H1 (cell line): ENCODE measurements around the gene SYDE1.

ENCODE experiments used
- CHD2 ChIP-seq: IDR thresholded peaks from 2 replicates; pipeline ENCODE4 v1.6.1; 2012; ENCODE audit warnings: low read length, improper control_type of control experiment
- GABPA ChIP-seq: IDR thresholded peaks from 2 replicates; pipeline ENCODE4 v1.6.1; 2011; ENCODE audit warnings: mild to moderate bottlenecking, low read length, moderate library complexity, borderline replicate concordance; ENCODE audit not compliant: insufficient read depth
- JUND ChIP-seq: IDR thresholded peaks from 2 replicates; pipeline ENCODE4 v1.6.1; 2011; ENCODE audit warnings: mild to moderate bottlenecking, improper control_type of control experiment, low read length
- KDM1A ChIP-seq: fragments of 200-600, 300-600 bp; sonication (generic); IDR thresholded peaks from 2 replicates; pipeline ENCODE4 v1.7.1; 2016; ENCODE audit warnings: mild to moderate bottlenecking, low read length, borderline replicate concordance
- POLR2A ChIP-seq, 2 experiments: IDR thresholded peaks; 1 replicate in 1 of 2; 2 replicates in 1 of 2; pipeline ENCODE4 v1.6.1; 2011; ENCODE audit warnings: low read depth in 2 of 2, low read length in 2 of 2, mild to moderate bottlenecking in 2 of 2; ENCODE audit errors: control extremely low read depth in 1 of 2
- POLR2AphosphoS5 ChIP-seq: IDR thresholded peaks from 2 replicates; pipeline ENCODE4 v1.6.1; 2011; ENCODE audit warnings: low read depth, low read length
- RAD21 ChIP-seq, 2 experiments: IDR thresholded peaks in 1 of 2; conservative IDR thresholded peaks in 1 of 2; 2 replicates each; pipeline ENCODE4 v1.6.1; 2011; ENCODE audit warnings: low read depth in 2 of 2, low read length in 2 of 2, improper control_type of control experiment in 1 of 2, inconsistent platforms in 1 of 2, mild to moderate bottlenecking in 1 of 2, moderate library complexity in 1 of 2
- RBBP5 ChIP-seq: IDR thresholded peaks from 2 replicates; pipeline ENCODE4 v1.7.1; 2012; ENCODE audit warnings: low read depth, mild to moderate bottlenecking, inconsistent platforms, low read length, moderate library complexity, borderline replicate concordance
- TAF1 ChIP-seq: IDR thresholded peaks from 2 replicates; pipeline ENCODE4 v1.6.1; 2011; ENCODE audit warnings: mild to moderate bottlenecking, low read depth, low read length
- TBP ChIP-seq: IDR thresholded peaks from 2 replicates; pipeline ENCODE4 v1.6.1; 2011; ENCODE audit warnings: low read depth, low read length, improper control_type of control experiment
- ZNF274 ChIP-seq: IDR thresholded peaks from 2 replicates; pipeline ENCODE4 v1.7.0; 2012; ENCODE audit warnings: low read length, borderline replicate concordance; ENCODE audit errors: extremely low read depth
- TF ChIP-seq, protein P1 (sequence below), 3 experiments: IDR thresholded peaks; 1 replicate in 2 of 3; 2 replicates in 1 of 3; pipeline versions ENCODE4 v1.5.1 to v1.6.1; 2011; ENCODE audit warnings: low read length in 3 of 3, mild to moderate bottlenecking in 3 of 3, inconsistent platforms in 2 of 3, low read depth in 1 of 3, moderate library complexity in 1 of 3; ENCODE audit not compliant: insufficient read depth in 1 of 3; ENCODE audit errors: control extremely low read depth in 1 of 3
- TF ChIP-seq, protein P2 (sequence below): IDR thresholded peaks from 2 replicates; pipeline ENCODE4 v1.6.1; 2011; ENCODE audit warnings: low read length, improper control_type of control experiment

- TF ChIP-seq POLR2A (IDR thresholded peaks at IDR 0.05; ENCODE audit: control extremely low read depth in 1 of 2, low read depth in 2 of 2, low read length in 2 of 2), result no peak
- no peak for TF ChIP-seq POLR2AphosphoS5
- TF ChIP-seq KDM1A, result no peak
- TF ChIP-seq, protein P1, sequence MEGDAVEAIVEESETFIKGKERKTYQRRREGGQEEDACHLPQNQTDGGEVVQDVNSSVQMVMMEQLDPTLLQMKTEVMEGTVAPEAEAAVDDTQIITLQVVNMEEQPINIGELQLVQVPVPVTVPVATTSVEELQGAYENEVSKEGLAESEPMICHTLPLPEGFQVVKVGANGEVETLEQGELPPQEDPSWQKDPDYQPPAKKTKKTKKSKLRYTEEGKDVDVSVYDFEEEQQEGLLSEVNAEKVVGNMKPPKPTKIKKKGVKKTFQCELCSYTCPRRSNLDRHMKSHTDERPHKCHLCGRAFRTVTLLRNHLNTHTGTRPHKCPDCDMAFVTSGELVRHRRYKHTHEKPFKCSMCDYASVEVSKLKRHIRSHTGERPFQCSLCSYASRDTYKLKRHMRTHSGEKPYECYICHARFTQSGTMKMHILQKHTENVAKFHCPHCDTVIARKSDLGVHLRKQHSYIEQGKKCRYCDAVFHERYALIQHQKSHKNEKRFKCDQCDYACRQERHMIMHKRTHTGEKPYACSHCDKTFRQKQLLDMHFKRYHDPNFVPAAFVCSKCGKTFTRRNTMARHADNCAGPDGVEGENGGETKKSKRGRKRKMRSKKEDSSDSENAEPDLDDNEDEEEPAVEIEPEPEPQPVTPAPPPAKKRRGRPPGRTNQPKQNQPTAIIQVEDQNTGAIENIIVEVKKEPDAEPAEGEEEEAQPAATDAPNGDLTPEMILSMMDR (IDR thresholded peaks at IDR 0.05; ENCODE audit: control extremely low read depth in 1 of 3, insufficient read depth in 1 of 3, low read depth in 1 of 3, low read length in 3 of 3), result no peak
- TF ChIP-seq ZNF274, result no peak
- TF ChIP-seq JUND, result no peak
- no peak for TF ChIP-seq TAF1
- TF ChIP-seq GABPA, result no peak
- no peak for TF ChIP-seq CHD2
- TF ChIP-seq, protein P2, sequence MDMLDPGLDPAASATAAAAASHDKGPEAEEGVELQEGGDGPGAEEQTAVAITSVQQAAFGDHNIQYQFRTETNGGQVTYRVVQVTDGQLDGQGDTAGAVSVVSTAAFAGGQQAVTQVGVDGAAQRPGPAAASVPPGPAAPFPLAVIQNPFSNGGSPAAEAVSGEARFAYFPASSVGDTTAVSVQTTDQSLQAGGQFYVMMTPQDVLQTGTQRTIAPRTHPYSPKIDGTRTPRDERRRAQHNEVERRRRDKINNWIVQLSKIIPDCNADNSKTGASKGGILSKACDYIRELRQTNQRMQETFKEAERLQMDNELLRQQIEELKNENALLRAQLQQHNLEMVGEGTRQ, result no peak
- no peak for TF ChIP-seq RBBP5
- no peak for TF ChIP-seq TBP
- no peak for TF ChIP-seq RAD21 (IDR thresholded peaks at IDR 0.05 in 1 of 2, conservative IDR thresholded peaks at IDR 0.05 in 1 of 2; ENCODE audit: low read depth in 2 of 2, low read length in 2 of 2)
Observed at GRCh38 chr19:15149737-15150136, 42.5 kb downstream of the SYDE1 start.
